GM18507 (cell line): ENCODE results near the gene PLIN5.
"Not testable (repeated sequence)": the region's sequence is repeated elsewhere in the genome, so short reads cannot be mapped to it uniquely, and the experiment has no call there.

Source experiments
- DNase-seq: peaks from one replicate; pipeline ENCODE4 v3.0.0; 2011; ENCODE audit warnings: low read depth; ENCODE audit not compliant: insufficient read length; ENCODE audit errors: extremely low spot score
- FAIRE-seq: peaks from 2 replicates; lab custom pipeline; 2011; peaks lifted over from hg19 to GRCh38; lab: Jason Lieb, UNC

Gene PLIN5

DNA sequence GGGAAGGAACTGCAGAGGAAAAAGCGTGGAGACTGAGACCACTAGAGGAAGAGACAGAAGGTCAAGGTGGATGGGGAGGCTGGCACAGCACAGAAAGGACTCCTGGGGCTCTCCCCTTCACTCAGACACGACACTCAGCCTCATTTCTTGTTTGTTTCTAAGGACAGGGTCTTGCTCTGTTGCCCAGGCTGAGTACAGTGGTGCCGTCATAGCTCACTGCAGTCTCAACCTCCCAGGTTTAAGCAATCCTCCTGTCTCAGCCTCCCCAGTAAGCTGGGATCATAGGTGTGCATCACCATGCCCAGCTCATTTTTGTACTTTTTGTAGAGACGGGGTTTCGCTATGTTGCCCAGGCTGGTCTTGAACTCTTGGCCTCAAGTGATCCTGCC, 35.9 kb upstream of the PLIN5 start:
- DNase-seq = no peak
- no peak for FAIRE-seq

DNA sequence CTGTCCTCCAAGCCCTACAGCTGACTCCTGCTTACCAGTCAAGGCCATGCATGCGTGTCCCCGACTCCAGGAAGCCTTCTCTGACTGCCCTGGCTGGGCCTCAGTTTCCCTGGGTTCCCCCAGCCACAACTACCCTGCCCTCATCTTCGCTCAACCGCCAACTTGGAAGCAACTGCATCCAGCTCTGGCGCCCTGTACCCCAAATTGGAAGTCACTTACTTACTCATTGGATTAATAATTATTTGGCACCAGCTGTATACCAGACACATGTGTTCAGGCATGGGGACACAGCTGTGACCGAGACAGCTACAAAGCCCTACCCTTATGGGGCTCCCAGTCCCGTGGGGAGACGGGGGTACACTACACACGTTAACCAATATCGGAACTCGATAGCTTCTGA, 35.4 kb upstream of the PLIN5 start:
- FAIRE-seq (no peak), DNase-seq (no peak)

DNA sequence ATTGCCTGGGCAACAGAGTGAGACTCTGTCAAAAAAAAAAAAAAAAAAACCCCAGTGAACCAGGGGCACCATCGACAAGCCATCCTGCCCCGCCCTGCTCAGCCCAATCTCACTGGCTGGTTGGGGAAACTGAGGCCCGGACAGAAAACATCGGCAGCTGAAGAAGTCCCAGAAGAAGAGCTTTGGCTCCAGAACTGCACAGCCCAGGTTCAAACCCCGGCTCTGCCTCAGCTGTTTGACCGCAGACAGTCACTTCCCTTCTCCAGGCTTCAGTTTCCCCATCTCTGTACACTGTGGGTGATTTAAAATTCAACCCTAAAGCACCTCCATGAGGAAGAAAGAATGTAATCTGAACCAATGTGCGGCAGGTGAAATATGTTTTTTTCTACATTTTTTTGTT, 33.9 kb upstream of the PLIN5 start:
- DNase-seq (no peak), FAIRE-seq (no peak)

DNA sequence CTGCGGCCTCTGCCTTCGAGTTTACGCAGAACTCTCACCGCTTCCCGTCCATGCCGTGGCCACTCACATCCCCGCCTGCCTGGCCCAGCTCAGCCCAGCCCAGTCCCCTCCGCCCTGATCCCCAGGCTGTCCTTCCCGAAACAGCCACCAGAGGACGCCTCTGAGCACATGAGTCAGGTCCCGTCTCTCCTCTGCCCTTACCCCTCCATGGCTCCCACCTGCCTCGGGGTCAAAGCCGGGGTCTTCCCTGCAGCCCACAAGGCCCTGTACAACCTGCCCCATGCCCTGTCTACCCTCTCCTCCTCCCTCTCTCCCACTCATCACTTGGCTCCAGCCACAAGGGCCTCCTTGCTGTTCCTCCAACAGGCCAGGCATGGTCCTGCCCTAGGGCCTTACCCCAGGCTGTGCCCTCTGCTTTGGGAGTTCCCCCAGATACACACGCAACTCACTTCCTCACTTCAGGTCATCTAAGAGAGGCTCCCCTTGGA, 32.6 kb upstream of the PLIN5 start:
- DNase-seq (no peak), FAIRE-seq (no peak)

DNA sequence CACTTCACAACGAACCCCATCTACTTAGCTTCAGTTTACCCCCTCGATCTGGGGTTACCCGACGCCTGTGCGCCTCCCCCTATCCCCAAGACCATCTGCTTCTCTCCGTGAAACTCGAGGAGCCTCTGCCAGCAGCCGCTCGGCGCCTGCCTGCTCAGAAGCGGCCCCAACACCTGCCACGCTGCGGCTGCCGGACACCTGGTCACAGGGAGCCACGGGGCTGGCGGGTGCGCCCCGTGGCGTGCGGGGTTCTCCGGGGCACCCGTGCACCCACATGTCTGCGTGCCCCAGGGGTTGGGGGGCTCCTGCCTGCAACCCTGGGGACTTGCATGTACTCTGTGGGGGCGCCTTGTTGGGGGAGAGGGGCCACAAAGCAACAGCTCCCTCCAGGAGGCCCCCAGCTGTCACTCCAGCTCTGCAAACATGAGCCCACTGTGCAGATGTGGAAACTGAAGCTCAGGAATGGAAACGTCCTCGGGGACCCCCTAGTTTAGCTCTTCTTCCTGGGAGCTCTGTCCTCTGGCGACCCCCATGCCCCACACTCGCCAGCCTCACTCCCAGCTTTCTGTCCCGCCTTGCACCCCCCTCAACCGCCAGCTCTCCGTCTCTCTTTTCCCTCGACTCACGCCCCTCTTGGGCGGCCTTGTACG, 31.5 kb upstream of the PLIN5 start:
- no peak for FAIRE-seq
- DNase-seq = no peak

DNA sequence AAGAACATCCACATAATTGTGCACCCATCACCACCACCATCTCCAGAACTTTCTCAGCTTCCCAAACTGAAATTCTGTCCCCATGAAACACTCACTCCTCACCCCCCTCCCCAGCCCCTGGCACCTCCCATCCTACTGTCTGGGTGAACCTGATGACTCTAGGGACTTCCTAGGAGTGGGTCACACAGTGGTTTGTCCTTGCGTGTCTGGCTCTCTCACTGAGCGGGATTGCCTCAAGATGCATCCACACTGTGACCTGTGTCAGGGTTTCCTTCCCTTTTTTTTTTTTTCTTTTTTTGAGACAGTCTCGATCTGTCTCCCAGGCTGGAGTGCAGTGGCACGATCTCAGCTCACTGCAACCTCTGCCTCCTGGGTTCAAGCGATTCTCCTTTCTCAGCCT, 28.5 kb upstream of the PLIN5 start:
- not testable (repeated sequence) for FAIRE-seq, DNase-seq

DNA sequence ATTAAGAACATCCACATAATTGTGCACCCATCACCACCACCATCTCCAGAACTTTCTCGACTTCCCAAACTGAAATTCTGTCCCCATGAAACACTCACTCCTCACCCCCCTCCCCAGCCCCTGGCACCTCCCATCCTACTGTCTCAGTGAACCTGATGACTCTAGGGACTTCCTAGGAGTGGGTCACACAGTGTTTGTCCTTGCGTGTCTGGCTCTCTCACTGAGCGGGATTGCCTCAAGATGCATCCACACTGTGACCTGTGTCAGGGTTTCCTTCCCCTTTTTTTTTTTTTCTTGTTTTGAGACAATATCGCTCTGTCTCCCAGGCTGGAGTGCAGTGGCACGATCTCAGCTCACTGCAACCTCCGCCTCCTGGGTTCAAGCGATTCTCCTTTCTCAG, 27.1 kb upstream of the PLIN5 start:
- not testable (repeated sequence) for FAIRE-seq, DNase-seq

DNA sequence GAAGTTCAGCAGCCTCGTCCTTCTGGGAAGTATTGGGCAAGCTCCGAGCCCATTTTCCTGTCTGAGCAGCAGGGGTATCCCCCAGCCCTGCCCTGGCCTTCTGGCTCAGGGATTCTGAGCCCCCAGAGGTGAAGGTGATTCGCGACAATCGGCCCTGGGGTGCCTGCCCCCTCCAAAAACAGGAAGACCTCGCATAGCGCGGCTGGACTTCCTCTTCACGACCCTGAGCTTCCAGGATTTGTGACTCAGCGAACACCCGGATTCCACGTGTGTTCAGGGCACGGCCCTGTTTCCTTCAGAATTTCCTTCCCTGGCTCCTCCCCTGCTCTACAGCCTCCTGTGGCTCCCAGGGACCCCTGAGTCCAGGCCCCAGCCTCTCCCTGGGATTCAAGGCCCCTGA, 24.5 kb upstream of the PLIN5 start, which contains the start of gene SEMA6B:
Gene SEMA6B (minus strand): TSS at position 116 of the 400 bp plus-strand sequence. CDS start 1,227 bp downstream, outside the sequence.
- no peak for DNase-seq
- no peak for FAIRE-seq

DNA sequence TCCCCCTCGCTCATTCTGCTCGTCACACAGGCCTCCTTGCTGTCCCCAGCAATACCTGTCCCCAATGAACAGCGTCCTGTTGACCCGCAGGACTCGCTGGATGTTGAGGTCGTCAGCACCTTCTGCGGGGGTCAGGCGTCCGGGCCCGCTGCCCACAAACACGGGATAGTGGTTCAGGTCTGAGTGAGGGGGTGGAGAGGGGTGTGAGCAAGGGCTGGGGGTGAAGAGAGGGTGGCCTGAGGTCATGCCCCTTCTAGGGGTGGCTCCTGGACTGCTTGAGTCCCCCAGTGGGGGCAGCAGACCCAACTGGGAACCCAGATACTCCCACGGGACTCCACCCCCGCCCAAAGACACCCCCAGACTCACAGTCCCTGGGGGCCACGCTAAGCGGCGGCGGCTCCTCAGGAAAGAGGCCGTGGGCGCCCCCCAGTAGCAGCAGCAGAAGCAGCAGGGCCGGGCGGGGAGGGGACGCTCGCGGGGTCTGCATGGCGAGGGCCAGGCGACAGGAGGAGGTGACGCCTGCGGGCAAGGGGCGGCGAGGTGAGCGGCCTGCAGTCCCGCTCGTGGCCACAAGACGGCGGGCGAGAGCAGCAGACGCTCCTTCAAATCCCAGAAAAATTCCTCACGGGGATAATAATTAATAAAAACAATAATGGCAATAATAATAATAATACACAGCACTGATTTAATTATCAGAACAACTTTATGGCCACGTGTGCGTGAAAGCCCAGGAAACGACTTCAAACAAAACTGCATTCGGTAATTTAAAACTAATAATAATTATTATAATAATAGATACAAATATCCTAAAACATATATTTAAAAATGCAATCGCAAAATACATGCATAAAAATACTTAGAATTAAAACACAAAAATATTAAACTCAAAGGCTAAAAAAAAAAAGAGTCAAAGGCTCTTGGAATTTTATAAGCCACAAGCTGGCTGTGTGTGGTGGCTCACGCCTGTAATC, 23.2 kb upstream of the PLIN5 start:
- DNase-seq (no peak), FAIRE-seq (no peak)

DNA sequence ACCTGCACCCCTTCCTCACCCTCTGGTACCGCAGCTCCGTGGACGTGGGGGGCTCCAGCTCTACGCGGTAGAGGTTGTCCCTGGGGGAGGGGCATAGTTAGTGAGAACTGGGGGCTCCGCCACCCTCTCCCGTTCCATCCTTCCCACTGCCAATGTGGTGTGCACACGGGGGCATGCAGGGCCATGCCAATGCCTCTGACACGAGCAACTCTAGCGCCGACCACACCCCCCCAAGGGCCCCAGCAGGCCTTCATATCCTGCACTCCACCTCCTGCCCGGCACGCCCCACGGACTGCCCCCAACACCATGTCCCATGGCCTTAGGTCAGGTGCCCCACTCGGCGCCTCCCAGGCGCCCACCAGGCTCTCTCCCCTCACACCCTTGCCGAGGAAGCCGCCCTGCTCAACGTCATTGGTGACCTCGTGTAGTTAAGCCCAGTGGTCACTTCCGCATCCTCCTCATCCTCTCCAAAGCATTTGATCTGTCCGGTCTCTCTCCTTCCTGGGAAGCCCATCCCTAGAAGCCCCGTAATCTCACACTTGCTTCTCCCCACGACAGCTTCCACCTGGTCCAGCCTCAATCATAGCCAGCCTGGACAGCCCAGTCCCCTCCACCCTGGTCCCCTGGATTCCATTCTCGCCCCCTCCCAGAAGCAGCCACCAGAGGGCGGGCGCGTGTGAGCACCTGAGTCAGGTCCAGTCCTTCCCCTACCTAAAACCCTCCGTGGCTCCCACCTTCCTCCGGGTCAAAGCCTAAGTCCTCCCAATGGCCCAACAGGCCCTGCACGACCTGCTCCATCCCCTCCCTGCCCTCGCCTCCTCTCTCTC, 22.3 kb upstream of the PLIN5 start:
- DNase-seq (no peak), FAIRE-seq (no peak)

DNA sequence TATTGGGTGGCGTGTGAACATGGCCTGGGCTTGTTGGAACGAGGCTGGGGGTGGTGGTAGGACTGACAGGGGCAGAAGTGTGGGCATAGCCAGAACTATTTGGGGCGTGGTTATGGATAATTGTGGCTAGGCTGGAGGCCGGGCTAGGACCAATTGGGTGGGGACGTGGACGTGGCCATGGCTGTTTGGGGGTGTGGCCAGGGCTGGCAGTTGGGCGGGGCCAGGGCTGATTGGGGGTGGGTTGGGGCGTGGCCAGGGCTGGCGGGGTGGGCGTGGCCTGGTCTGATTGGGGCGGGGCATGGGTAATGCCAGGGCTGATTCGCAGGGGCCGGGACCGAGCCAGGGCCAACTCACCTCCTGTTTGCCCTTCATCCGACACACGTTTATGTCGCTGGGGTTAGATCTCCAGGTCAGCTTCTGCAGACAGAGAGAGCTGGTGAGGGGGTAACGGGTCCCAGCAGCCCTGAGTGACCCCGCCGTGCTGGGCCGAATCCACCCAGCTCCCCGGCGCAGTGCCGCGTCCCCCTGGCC, 21.6 kb upstream of the PLIN5 start:
- DNase-seq = no peak
- no peak for FAIRE-seq

DNA sequence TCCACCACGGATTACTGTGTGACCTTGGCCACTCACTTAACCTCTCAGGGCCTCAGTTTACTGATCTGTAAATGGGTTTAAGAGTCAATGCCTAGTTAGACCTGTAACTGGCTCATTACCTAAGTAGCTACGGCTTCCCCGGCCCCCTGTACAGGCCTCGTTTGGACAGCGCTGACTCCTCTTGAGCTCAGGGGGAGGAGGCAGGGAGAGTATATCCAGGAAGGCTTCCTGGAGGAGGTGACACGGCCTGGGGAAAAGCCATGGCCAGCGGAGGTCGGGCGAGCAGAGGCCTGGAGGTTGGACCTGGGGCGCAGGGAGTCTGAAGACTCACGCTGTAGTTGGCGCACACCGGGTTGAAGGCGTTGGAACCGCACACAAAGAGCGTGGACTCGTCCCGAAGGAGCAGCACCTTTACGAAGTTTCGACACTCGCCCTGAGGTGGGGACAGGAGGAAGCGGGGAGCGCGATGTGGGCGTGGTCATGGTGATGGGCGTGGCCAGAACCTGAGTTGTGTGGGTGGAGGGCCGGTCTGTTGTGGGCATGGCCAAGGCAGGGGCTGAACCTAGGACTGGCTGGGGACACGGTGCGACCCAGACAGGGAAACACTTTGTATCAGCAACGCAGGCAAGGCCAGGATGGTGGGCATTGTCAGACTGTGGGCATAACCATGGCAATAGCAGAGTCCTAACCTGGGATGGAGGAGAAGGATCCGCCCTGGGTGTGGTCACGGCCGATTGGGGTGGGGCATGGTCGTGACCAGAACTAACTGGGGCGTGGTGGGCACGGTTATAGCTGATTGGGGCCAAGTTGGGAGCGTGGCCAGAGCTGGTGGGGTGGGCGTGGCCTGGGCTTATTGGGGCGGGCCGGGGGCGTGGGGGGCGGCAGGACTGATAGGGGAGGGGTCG, 20.9 kb upstream of the PLIN5 start:
- DNase-seq (no peak), FAIRE-seq (no peak)

DNA sequence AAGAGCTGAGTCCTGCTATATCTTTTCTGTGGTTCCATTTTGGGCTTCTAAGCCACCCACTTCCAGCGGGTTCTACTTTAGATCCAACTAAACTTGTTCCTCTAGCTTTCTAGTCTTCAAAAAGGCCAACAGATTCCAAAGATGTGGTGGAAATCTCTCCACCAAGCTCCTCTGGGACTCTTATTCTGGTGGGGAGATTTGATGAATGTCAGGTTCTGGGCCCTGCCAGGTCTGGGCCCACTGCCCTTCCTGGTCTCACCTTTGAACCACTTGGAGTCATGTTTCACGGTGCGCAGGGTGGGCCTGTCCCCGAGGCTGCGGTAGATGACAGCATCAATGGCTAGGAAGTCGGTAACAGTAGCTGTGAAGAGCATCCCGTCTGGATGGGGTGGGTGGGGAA, 19.7 kb upstream of the PLIN5 start:
- no peak for DNase-seq
- no peak for FAIRE-seq

DNA sequence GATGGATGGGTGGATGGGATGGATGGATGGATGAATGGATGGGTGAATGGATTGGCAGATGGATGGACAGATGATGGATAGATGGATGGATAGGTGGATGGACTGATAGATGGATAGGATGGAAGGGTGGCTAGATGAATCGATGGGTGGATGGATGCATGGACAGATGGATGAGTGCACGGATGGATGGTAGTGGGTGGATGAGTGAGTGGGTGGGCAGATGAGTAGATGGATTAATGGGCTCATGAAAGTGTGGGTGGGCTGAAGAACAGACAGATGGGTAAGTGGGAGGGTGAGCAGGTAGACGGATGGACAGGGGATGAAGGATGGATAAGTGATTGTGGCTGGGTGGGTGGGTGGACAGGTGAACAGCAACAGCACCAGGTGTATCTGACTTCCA, 18.8 kb upstream of the PLIN5 start:
- FAIRE-seq (no peak), DNase-seq (no peak)

DNA sequence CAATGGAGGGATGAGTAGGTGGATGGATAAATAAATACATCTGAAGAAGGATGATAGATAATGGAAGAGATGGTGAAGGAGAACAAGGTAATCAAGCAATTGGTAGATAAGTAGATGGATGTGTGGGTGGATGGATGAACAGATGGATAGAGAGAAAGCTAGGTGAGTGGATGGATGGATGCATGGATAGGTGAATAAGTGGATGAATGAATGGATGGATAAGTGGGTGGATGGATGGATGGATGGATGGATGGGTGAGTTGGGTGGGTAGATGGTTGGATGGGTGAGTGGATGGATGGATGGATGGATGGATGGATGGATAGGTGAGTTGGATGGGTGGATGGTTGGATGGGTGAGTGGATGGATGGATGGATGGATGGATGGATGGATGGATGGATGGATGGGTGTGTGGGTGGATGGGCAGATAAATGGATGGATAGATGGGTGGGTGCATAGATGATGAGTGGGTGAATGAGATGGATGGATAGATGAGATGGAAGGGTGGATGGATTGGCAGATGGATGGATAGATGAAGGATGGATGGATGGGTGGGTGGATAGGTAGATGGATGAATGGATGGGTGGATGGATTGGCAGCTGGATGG, 18.2 kb upstream of the PLIN5 start:
- DNase-seq (no peak), FAIRE-seq (no peak)

DNA sequence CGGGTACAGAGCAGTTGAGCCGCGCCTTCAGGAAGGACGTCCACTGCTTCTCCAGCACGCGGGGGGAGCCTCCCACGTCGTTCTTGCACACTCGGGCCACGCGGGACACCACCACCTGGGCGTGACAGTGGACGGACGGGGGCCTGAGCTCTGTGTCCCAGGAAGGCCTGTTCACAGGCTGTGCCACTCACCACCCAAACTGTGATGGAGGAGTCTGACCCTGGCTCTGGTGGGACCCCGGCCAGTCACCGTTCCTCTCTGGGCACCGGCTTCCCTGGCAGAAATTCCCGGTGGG, 17.4 kb upstream of the PLIN5 start:
- FAIRE-seq (no peak), DNase-seq (no peak)

DNA sequence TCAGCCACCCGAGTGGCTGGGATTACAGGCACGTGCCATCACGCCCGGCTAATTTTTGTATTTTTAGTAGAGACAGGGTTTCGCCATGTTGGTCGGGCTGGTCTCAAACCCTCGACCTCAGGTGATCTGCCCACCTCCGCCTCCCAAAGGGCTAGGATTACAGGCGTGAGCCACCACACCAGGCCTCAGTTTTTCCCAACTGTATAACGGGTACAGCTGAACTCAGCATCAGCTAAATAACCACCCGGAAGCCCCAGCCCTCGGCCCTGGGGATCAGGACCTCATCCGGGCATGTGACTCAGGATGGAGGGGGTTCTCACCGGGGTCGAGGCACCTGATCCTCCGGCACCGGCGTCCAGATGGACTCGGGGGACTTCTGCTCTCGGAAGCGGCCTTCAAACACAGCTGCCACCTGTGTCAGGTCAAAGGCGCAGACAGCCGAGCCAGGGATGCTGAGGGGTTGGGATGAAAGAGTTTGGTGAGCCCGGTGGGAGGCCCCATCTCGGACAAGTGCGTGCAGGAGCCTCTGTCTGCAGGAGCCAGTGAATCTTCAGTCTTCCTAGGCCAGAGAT, 15.5 kb upstream of the PLIN5 start:
- DNase-seq = no peak
- FAIRE-seq = no peak

DNA sequence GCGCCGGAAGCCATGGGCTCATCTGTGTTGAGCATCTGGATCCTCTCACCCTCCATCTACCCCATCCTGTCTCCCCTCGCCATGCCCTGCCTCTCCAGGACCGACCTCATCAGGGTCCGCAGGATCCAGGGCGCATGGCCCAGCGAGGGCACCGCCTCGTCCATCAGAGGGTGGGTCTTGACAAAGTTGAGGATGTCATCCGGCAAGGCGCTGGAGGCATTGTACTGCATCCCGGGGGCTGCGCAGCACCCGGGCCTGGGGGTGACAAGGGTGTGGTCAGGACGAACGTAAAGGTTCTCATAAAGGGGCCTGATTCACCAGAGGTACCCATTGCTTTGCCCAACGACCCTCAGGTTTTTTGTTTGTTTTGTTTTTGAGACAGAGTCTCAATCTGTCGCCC, 15.0 kb upstream of the PLIN5 start:
- DNase-seq = no peak
- FAIRE-seq = no peak
